ENCODE measurements around the gene FGF9.

Gene FGF9

GRCh38 chr13:21719463-21719862 lies 48.6 kb downstream of the FGF9 start:
- DNase-seq: peak; percentile 7

- DNase-seq: no peak
These were observed 53.1 kb downstream of the FGF9 start for GRCh38 chr13:21723807-21724505.

- DNase-seq: no peak
These were observed 59.5 kb downstream of the FGF9 start for GRCh38 chr13:21730186-21730880.

GRCh38 chr13:21733475-21734263 lies 62.8 kb downstream of the FGF9 start:
- peak; percentile 73 for DNase-seq

GRCh38 chr13:21734961-21735360 lies 64.1 kb downstream of the FGF9 start:
- DNase-seq: no peak

GRCh38 chr13:21735701-21736401 lies 65.0 kb downstream of the FGF9 start:
- DNase-seq: peak; percentile 58

- DNase-seq: no peak
These were observed 66.1 kb downstream of the FGF9 start for GRCh38 chr13:21736926-21737325.

GRCh38 chr13:21738630-21739029 lies 67.8 kb downstream of the FGF9 start:
- DNase-seq: no peak

- no peak for DNase-seq
These were observed 68.9 kb downstream of the FGF9 start for GRCh38 chr13:21739771-21740170.

- DNase-seq: no peak
These were observed 70.6 kb downstream of the FGF9 start for GRCh38 chr13:21741396-21741979.

- DNase-seq: no peak
These were observed 71.2 kb downstream of the FGF9 start for GRCh38 chr13:21742096-21742495.

- no peak for DNase-seq
These were observed 73.3 kb downstream of the FGF9 start for GRCh38 chr13:21744149-21744548.

- DNase-seq: no peak
These were observed 74.4 kb downstream of the FGF9 start for GRCh38 chr13:21745307-21745706.

GRCh38 chr13:21747456-21747855 lies 76.6 kb downstream of the FGF9 start:
- DNase-seq: no peak

GRCh38 chr13:21748166-21748565 lies 77.3 kb downstream of the FGF9 start:
- DNase-seq: peak; percentile 28

GRCh38 chr13:21749410-21749809 lies 78.5 kb downstream of the FGF9 start:
- peak; percentile 97 for DNase-seq

GRCh38 chr13:21752501-21752900 lies 81.6 kb downstream of the FGF9 start:
- DNase-seq: no peak

GRCh38 chr13:21753117-21753729 lies 82.3 kb downstream of the FGF9 start:
- DNase-seq: no peak

Measured in kidney glomerular epithelial cell (primary cell).